Subcutaneous abdominal adipose tissue (tissue), 5 donors: Measurements from ENCODE around the gene PROZ.

Source experiments
- H3K27ac ChIP-seq: one replicate; pipeline ENCODE4 v1.7.0; 2013; ENCODE audit warnings: low read depth, mild to moderate bottlenecking, inconsistent platforms, low read length, moderate library complexity
- H3K27me3 ChIP-seq, 5 donors: one replicate each; pipeline ENCODE4 v1.7.0; 2013; ENCODE audit warnings: low read length in 5 of 5, inconsistent platforms in 1 of 5; ENCODE audit not compliant: control insufficient read depth in 5 of 5, insufficient read depth in 4 of 5
- H3K36me3 ChIP-seq, 5 donors: one replicate each; pipeline ENCODE4 v1.7.0; 2013; ENCODE audit warnings: low read length in 5 of 5; ENCODE audit not compliant: control insufficient read depth in 5 of 5, insufficient read depth in 5 of 5
- H3K4me1 ChIP-seq, 5 donors: one replicate each; pipeline ENCODE4 v1.7.0; 2013; ENCODE audit warnings: low read length in 5 of 5, mild to moderate bottlenecking in 3 of 5, moderate library complexity in 1 of 5; ENCODE audit not compliant: control insufficient read depth in 5 of 5, insufficient read depth in 5 of 5
- H3K4me3 ChIP-seq, 5 donors: one replicate each; pipeline ENCODE4 v1.7.0; 2013; ENCODE audit warnings: low read length in 5 of 5, low read depth in 1 of 5
- H3K9ac ChIP-seq, 5 donors: one replicate each; pipeline ENCODE4 v1.7.0; 2013; ENCODE audit warnings: low read length in 5 of 5, mild to moderate bottlenecking in 4 of 5, moderate library complexity in 3 of 5
- H3K9me3 ChIP-seq, 5 donors: one replicate each; pipeline ENCODE4 v1.7.0; 2013; ENCODE audit warnings: low read length in 5 of 5; ENCODE audit not compliant: control insufficient read depth in 5 of 5
- donor health status: healthy.
- donor health status: healthy.
- donor health status: healthy.
- donor health status: healthy.
- donor health status: healthy.

Gene PROZ

GRCh38 chr13:113167155-113167554 is 8.7 kb downstream of the PROZ start:
- Histone ChIP-seq H3K27ac (no peak overlapping the region), H3K4me1 (no peaks in the 10 kb centered on the region), H3K4me3 (no peak overlapping the region), H3K27me3 (peaks cover 0 to 15% (median 8%) of the 10 kb centered on the region in 5 donors), H3K36me3 (peaks cover 0 to 16% (median 11%) of the 10 kb centered on the region in 5 donors), H3K9me3 (peaks cover 0 to 8% (median 0%) of the 10 kb centered on the region in 5 donors), H3K9ac (no peak overlapping the region)

GRCh38 chr13:113167575-113167974 is 9.1 kb downstream of the PROZ start:
- Histone ChIP-seq H3K9ac (no peak overlapping the region), H3K27ac (no peak overlapping the region), H3K4me3 (no peak overlapping the region), H3K27me3 (peaks cover 0 to 14% (median 8%) of the 10 kb centered on the region in 5 donors), H3K4me1 (no peaks in the 10 kb centered on the region), H3K36me3 (peaks cover 0 to 20% (median 15%) of the 10 kb centered on the region in 5 donors), H3K9me3 (peaks cover 0 to 8% (median 0%) of the 10 kb centered on the region in 5 donors)

- no peak overlapping the region for H3K27ac ChIP-seq
- H3K4me1 ChIP-seq = no peaks in the 10 kb centered on the region
- H3K36me3 ChIP-seq = peaks cover 0 to 27% (median 21%) of the 10 kb centered on the region in 5 donors
- no peak overlapping the region for H3K9ac ChIP-seq
- peaks cover 0 to 8% (median 2%) of the 10 kb centered on the region in 5 donors for H3K27me3 ChIP-seq
- peaks cover 0 to 8% (median 0%) of the 10 kb centered on the region in 5 donors for H3K9me3 ChIP-seq
- no peak overlapping the region for H3K4me3 ChIP-seq
These were observed 9.8 kb downstream of the PROZ start for GRCh38 chr13:113168211-113168610.

- H3K9ac ChIP-seq = no peak overlapping the region
- H3K4me3 ChIP-seq = no peak overlapping the region
- H3K27ac ChIP-seq = no peak overlapping the region
- peaks cover 0 to 8% (median 0%) of the 10 kb centered on the region in 5 donors for H3K9me3 ChIP-seq
- peaks cover 0 to 31% (median 23%) of the 10 kb centered on the region in 5 donors for H3K36me3 ChIP-seq
- no peaks in the 10 kb centered on the region for H3K27me3 ChIP-seq
- H3K4me1 ChIP-seq = no peaks in the 10 kb centered on the region
These were observed 11.1 kb downstream of the PROZ start for GRCh38 chr13:113169277-113170272.

GRCh38 chr13:113170511-113170910 is 12.1 kb downstream of the PROZ start:
- Histone ChIP-seq H3K36me3 (peaks cover 4 to 40% (median 32%) of the 10 kb centered on the region in 5 donors), H3K9me3 (peaks cover 0 to 8% (median 0%) of the 10 kb centered on the region in 5 donors), H3K4me1 (no peaks in the 10 kb centered on the region), H3K9ac (no peak overlapping the region), H3K27me3 (no peaks in the 10 kb centered on the region), H3K27ac (no peak overlapping the region), H3K4me3 (no peak overlapping the region)

DNA sequence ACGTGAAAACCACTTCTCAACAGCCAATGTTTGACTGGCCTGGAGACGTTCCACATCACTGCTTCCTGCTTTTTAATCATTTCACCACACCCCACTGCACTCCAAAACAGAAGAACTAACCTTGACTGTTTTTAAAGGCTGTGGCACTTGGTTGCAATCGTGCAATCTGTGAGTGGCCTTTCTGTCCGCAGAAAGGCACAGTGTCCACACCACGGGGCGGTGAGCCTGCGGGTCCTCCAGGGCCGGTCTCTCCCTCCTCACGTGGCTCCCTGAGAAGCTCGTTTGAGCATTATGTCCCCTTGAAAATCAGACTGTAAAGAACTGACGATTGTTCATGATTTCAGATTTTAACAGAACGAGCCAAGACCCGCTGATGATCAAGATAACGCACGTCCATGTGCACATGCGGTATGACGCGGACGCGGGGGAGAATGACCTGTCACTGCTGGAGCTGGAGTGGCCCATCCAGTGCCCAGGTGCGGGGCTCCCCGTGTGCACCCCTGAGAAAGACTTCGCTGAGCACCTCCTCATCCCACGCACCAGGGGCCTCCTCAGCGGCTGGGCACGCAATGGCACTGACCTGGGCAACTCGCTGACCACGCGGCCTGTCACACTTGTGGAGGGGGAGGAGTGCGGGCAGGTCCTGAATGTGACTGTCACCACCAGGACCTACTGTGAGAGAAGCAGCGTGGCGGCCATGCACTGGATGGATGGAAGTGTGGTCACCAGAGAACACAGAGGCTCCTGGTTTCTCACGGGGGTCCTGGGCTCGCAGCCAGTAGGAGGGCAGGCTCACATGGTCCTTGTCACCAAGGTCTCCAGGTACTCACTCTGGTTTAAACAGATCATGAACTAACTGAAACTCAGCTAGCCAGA is 13.0 kb downstream of the PROZ start:
- Histone ChIP-seq H3K27ac (no peak overlapping the region), H3K4me3 (no peak overlapping the region), H3K4me1 (no peaks in the 10 kb centered on the region), H3K27me3 (no peaks in the 10 kb centered on the region), H3K9me3 (peaks cover 0 to 8% (median 0%) of the 10 kb centered on the region in 5 donors), H3K9ac (no peak overlapping the region), H3K36me3 (peaks cover 4 to 50% (median 41%) of the 10 kb centered on the region in 5 donors)

GRCh38 chr13:113172419-113172926 is 14.0 kb downstream of the PROZ start:
- no peak overlapping the region for H3K4me3 ChIP-seq
- H3K27ac ChIP-seq = no peak overlapping the region
- H3K27me3 ChIP-seq = no peaks in the 10 kb centered on the region
- peaks cover 0 to 4% (median 0%) of the 10 kb centered on the region in 5 donors for H3K9me3 ChIP-seq
- H3K4me1 ChIP-seq = no peaks in the 10 kb centered on the region
- H3K36me3 ChIP-seq = peaks cover 4 to 59% (median 46%) of the 10 kb centered on the region in 5 donors
- H3K9ac ChIP-seq = no peak overlapping the region

DNA sequence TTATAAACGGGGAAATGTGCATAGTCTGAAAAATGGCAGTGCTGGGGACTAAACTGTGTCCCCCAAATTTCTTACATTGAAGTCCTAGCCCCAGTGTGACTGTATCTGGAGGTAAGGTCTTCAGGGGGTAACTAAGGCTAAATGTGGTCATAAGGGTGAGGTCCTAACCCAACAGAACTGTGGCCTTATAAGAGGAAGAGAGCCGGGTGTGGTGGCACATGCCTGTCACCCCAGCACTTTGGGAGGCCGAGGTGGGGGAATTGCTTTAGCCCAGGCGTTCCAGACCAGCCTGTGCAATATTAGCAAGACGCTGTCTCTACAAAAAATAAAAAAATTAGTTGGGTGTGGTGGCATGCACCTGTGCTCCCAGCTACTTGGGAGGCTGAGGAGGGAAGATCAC is 17.8 kb downstream of the PROZ start:
- Histone ChIP-seq H3K27ac (no peak overlapping the region), H3K9me3 (no peaks in the 10 kb centered on the region), H3K36me3 (peaks cover 26 to 88% (median 77%) of the 10 kb centered on the region in 5 donors), H3K4me1 (no peaks in the 10 kb centered on the region), H3K4me3 (no peak overlapping the region), H3K9ac (no peak overlapping the region), H3K27me3 (no peaks in the 10 kb centered on the region)

DNA sequence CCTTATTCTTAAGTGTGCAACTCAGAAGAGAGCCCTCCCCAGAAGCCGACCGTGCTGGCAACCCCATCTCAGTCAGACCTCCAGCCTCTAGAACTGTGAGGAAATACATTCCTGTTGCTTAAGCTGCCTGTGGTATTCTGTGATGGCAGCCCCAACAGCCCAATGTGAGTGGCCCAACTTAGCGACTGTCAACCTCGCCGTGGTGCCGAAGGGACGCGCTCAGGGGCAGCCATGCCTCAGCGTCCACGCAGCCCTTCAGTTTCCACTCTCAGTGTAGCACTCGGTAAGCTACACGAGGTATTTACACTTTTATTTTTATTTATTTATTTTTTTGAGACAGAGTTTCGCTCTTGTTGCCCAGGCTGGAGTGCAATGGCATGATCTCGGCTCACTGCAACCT is 18.4 kb downstream of the PROZ start:
- Histone ChIP-seq H3K4me1 (no peaks in the 10 kb centered on the region), H3K4me3 (no peak overlapping the region), H3K9ac (no peak overlapping the region), H3K9me3 (no peaks in the 10 kb centered on the region), H3K27ac (no peak overlapping the region), H3K27me3 (no peaks in the 10 kb centered on the region), H3K36me3 (peaks cover 26 to 88% (median 71%) of the 10 kb centered on the region in 5 donors)
